ENCODE measurements around the gene GP1BA. TPM values are rescaled to one million over a fixed set of nuclear protein-coding genes. Genes with fewer than 3 reads are reported as not detected.

GP1BA gene
- total and polyA plus RNA-seq, 10 of the 15 experiments (the other 5 are each of a cell fraction or from before 2014, with no cell fraction given) = 0.04 to 0.67 (median 0.28) TPM; not detected in 1

- Histone ChIP-seq H3K36me3 (ENCODE audit: control insufficient read depth in 2 of 2, insufficient read depth in 2 of 2, low read length in 1 of 2) (no peaks in the 10 kb centered on the region), H3K27me3 (replicated peaks in 1 of 2; ENCODE audit: control insufficient read depth in 2 of 2, insufficient read depth in 2 of 2, low read length in 1 of 2) (no peaks in the 10 kb centered on the region), H3K27ac (ENCODE audit: control insufficient read depth, insufficient read depth) (no peak overlapping the region), H3K9me3 (replicated peaks; ENCODE audit: control insufficient read depth, insufficient read depth, low read length) (no peaks in the 10 kb centered on the region), H3K4me3 (no peak overlapping the region), H2AFZ (ENCODE audit: control insufficient read depth, low read depth, low read length) (no peak overlapping the region), H3K4me2 (ENCODE audit: control insufficient read depth, insufficient read depth) (no peak overlapping the region), H4K20me1 (ENCODE audit: control insufficient read depth, insufficient read depth) (no peaks in the 10 kb centered on the region), H3K4me1 (ENCODE audit: control insufficient read depth, insufficient read depth, low read length) (no peaks in the 10 kb centered on the region), H3K79me2 (ENCODE audit: control insufficient read depth, insufficient read depth, low read length) (no peaks in the 10 kb centered on the region), H3K9ac (ENCODE audit: control insufficient read depth, insufficient read depth, low read length) (no peak overlapping the region)
- ChIA-PET SMC1A (ENCODE audit: uncharacterized antibody, unreplicated experiment) (interaction anchor here (0.9 kb wide), 1 partner anchor 19 kb away, joined by 3 read pairs; no protein-coding TSS in a partner anchor), POLR2A (interaction anchor here (1.2 kb wide), 1 partner anchor 20 kb away, joined by 3 read pairs; the partner anchor contains the start of genes RNF167 and SLC25A11), CTCF (interaction anchor here (1.3 kb wide), 1 partner anchor 11 kb away, joined by 4 read pairs; no protein-coding TSS in a partner anchor), RAD21 (ENCODE audit: unreplicated experiment) (interaction anchor here (1.8 kb wide), 1 partner anchor 11 kb away, joined by 4 read pairs; no protein-coding TSS in a partner anchor)
- FAIRE-seq (no peak), ATAC-seq (no peak), DNase-seq (ENCODE audit: low read depth, low spot score) (no peak)
- TF ChIP-seq CREM (IDR thresholded peaks at IDR 0.05; ENCODE audit: low read depth) (no peak), PRDM15 (CRISPR knock-in tag; IDR thresholded peaks at IDR 0.05) (no peak), ZBTB11 (CRISPR knock-in tag; IDR thresholded peaks at IDR 0.05) (no peak), ATF3 (IDR thresholded peaks at IDR 0.05; ENCODE audit: borderline replicate concordance, extremely low read depth, low read depth, low read length) (no peak), HDAC2 (IDR thresholded peaks at IDR 0.05) (no peak), KAT2A (conservative IDR thresholded peaks at IDR 0.05; ENCODE audit: control insufficient read depth, low read depth, low read length) (no peak), RAD21 (IDR thresholded peaks at IDR 0.05; ENCODE audit: insufficient read depth, low read depth, low read length) (no peak), SPI1 (IDR thresholded peaks at IDR 0.05; ENCODE audit: borderline replicate concordance, insufficient read depth, low read depth, low read length) (no peak)
- 91% methylated on average over 10 of the region's 10 CpGs for WGBS (ENCODE audit: insufficient coverage, insufficient replicate concordance, low lambda C conversion rate, missing lambda C conversion rate)
- intact Hi-C loops (cut with micrococcal nuclease; ENCODE audit: unreplicated experiment) = no loop called here
- in situ Hi-C loops (cut with MboI) = no loop called here
- no TSS peak for BruUV-seq (replicated peaks)
Measured at GRCh38 chr17:4920351-4921048, 11.6 kb upstream of the GP1BA start.
